ENCODE results near the gene POU6F1. TPM values are rescaled to one million over a fixed set of nuclear protein-coding genes. Genes with fewer than 3 reads are reported as not detected.
A peak's percentile ranks its signal among the peaks of the same experiment; 100 is the strongest.

The POU6F1 gene
- total and polyA plus RNA-seq, 8 donors, result 3.8 to 16.8 (median 6.7) TPM

- H3K4me3 ChIP-seq, result peak overlapping the region; percentile 54 to 99 (median 73)
- no peak for TF ChIP-seq POLR2AphosphoS5 (IDR thresholded peaks at IDR 0.05)
- TF ChIP-seq POLR2A (IDR thresholded peaks at IDR 0.05), result no peak
- TF ChIP-seq EP300 (IDR thresholded peaks at IDR 0.05), result no peak
- TF ChIP-seq, protein P1, sequence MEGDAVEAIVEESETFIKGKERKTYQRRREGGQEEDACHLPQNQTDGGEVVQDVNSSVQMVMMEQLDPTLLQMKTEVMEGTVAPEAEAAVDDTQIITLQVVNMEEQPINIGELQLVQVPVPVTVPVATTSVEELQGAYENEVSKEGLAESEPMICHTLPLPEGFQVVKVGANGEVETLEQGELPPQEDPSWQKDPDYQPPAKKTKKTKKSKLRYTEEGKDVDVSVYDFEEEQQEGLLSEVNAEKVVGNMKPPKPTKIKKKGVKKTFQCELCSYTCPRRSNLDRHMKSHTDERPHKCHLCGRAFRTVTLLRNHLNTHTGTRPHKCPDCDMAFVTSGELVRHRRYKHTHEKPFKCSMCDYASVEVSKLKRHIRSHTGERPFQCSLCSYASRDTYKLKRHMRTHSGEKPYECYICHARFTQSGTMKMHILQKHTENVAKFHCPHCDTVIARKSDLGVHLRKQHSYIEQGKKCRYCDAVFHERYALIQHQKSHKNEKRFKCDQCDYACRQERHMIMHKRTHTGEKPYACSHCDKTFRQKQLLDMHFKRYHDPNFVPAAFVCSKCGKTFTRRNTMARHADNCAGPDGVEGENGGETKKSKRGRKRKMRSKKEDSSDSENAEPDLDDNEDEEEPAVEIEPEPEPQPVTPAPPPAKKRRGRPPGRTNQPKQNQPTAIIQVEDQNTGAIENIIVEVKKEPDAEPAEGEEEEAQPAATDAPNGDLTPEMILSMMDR (IDR thresholded peaks at IDR 0.05), result no peak
- H3K9me3 ChIP-seq, result no peaks in the 10 kb centered on the region
- H3K27ac ChIP-seq, result peak overlapping the region; percentile 72 to 100 (median 100)
- H3K4me1 ChIP-seq, result peaks cover 20 to 43% (median 32%) of the 10 kb centered on the region in 4 donors
- peaks cover 28 to 33% (median 31%) of the 10 kb centered on the region in 4 donors for H3K36me3 ChIP-seq
- DNase-seq, result peak in 1 of 2 donors; percentile 50
- H3K27me3 ChIP-seq, result no peaks in the 10 kb centered on the region
- WGBS, 5 donors, result 6 to 12% (median 8%) methylated on average over 10 of the region's 10 CpGs
- intact Hi-C loops (cut with DNase I; ENCODE audit: low total_unique reads), result no loop called here
These were observed 20.2 kb upstream of the POU6F1 start for GRCh38 chr12:51238037-51238509.

GRCh38 chr12:51234530-51234929 lies 16.7 kb upstream of the POU6F1 start:
- Histone ChIP-seq H3K36me3 (no peaks in the 10 kb centered on the region), H3K4me1 (peaks cover 2 to 8% (median 7%) of the 10 kb centered on the region in 4 donors), H3K27me3 (no peaks in the 10 kb centered on the region), H3K4me3 (no peak overlapping the region), H3K9me3 (no peaks in the 10 kb centered on the region), H3K27ac (no peak overlapping the region)
- WGBS, 5 donors, result 35 to 56% (median 42%) methylated on average over 5 of the region's 5 CpGs
- DNase-seq, result no peak
- intact Hi-C loops (cut with DNase I; ENCODE audit: low total_unique reads), result no loop called here
- TF ChIP-seq POLR2AphosphoS5 (IDR thresholded peaks at IDR 0.05) (no peak), EP300 (IDR thresholded peaks at IDR 0.05) (no peak), POLR2A (IDR thresholded peaks at IDR 0.05) (no peak)
- TF ChIP-seq, protein P1 (IDR thresholded peaks at IDR 0.05), result no peak

GRCh38 chr12:51232642-51233041 lies 14.8 kb upstream of the POU6F1 start:
- Histone ChIP-seq H3K27ac (no peak overlapping the region), H3K36me3 (no peaks in the 10 kb centered on the region), H3K4me3 (no peak overlapping the region), H3K9me3 (no peaks in the 10 kb centered on the region), H3K27me3 (no peaks in the 10 kb centered on the region), H3K4me1 (peaks cover 0 to under 1% (median under 1%) of the 10 kb centered on the region in 4 donors)
- no peak for DNase-seq
- TF ChIP-seq, protein P1 (IDR thresholded peaks at IDR 0.05), result no peak
- TF ChIP-seq POLR2A (IDR thresholded peaks at IDR 0.05), result no peak
- TF ChIP-seq EP300 (IDR thresholded peaks at IDR 0.05), result no peak
- TF ChIP-seq POLR2AphosphoS5 (IDR thresholded peaks at IDR 0.05), result no peak
- intact Hi-C loops (cut with DNase I; ENCODE audit: low total_unique reads), result no loop called here

DNA sequence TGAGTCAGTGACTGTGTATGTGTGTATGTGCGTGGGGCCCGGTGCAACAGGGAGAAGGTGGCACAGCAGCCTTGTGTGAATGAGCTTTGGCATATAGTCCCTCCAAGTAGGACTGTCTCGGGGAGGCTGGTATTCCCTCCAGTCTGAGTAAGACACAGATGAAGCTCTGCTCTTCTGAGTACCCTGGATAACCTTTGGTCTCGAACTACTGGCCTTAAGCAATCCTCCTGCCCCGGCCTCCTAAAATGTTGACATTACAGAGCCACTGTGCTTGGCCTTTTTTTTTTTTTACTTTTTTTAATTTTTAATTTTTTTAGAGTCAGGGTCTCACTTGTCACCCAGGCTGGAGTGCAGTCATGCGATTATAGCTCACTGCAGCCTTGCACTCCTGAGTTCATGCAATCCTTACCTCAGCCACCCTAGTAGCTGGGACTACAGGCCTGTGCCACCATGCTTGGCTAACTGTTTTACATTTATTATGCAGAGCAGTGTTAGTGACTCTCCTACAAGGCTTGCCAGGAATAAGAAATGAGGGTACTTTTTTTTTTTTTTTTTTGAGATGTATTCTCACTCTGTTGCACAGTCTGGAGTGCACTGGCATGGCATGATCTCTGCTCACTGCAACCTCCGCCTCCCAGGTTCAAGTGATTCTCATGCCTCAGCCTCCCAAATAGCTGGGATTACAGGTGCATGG lies 11.4 kb upstream of the POU6F1 start:
- no peak overlapping the region for H3K27ac ChIP-seq
- intact Hi-C loops (cut with DNase I; ENCODE audit: low total_unique reads), result no loop called here
- no peak for DNase-seq
- H3K27me3 ChIP-seq, result no peaks in the 10 kb centered on the region
- H3K4me3 ChIP-seq, result no peak overlapping the region
- 88 to 96% (median 94%) methylated on average over 7 of the region's 7 CpGs for WGBS, 5 donors
- TF ChIP-seq EP300 (IDR thresholded peaks at IDR 0.05) (no peak), POLR2A (IDR thresholded peaks at IDR 0.05) (no peak), POLR2AphosphoS5 (IDR thresholded peaks at IDR 0.05) (no peak)
- TF ChIP-seq, protein P1 (IDR thresholded peaks at IDR 0.05), result no peak
- H3K9me3 ChIP-seq, result no peaks in the 10 kb centered on the region
- H3K4me1 ChIP-seq, result no peaks in the 10 kb centered on the region
- H3K36me3 ChIP-seq, result peaks cover 0 to 9% (median 3%) of the 10 kb centered on the region in 4 donors

All from stomach (tissue), 9 donors.